Small intestine (tissue), 7 donors: Measurements from ENCODE around the gene SLC6A2. TPM values are rescaled to one million over a fixed set of nuclear protein-coding genes. Genes with fewer than 3 reads are reported as not detected.

Experiments
- DNase-seq, 2 donors: peaks; one replicate each; pipeline versions ENCODE4 v3.0.0 to v3.0.0-alpha.2; 2013
- FAIRE-seq: peaks from 2 replicates; lab custom pipeline; 2012; peaks lifted over from hg19 to GRCh38; lab: Jason Lieb, UNC
- H3K27ac ChIP-seq, 3 donors: one replicate each; pipeline ENCODE4 v1.5.1; 2013; ENCODE audit warnings: low read length in 2 of 3, mild to moderate bottlenecking in 2 of 3, control low read depth in 1 of 3, inconsistent platforms in 1 of 3, low read depth in 1 of 3, moderate library complexity in 1 of 3
- H3K27me3 ChIP-seq, 3 donors: one replicate each; pipeline ENCODE4 v1.6.1; 2013; ENCODE audit warnings: low read length in 3 of 3, inconsistent platforms in 1 of 3; ENCODE audit not compliant: control insufficient read depth in 3 of 3, insufficient read depth in 3 of 3
- H3K36me3 ChIP-seq, 3 donors: one replicate each; pipeline ENCODE4 v1.6.1; 2013; ENCODE audit warnings: low read length in 3 of 3, inconsistent platforms in 1 of 3, low read depth in 1 of 3, mild to moderate bottlenecking in 1 of 3, moderate library complexity in 1 of 3; ENCODE audit not compliant: control insufficient read depth in 3 of 3, insufficient read depth in 2 of 3
- H3K4me1 ChIP-seq, 3 donors: one replicate each; pipeline ENCODE4 v1.6.1; 2013; ENCODE audit warnings: low read length in 2 of 3, inconsistent platforms in 1 of 3, low read depth in 1 of 3, mild to moderate bottlenecking in 1 of 3, moderate library complexity in 1 of 3; ENCODE audit not compliant: control insufficient read depth in 3 of 3, insufficient read depth in 2 of 3
- H3K4me3 ChIP-seq, 3 donors: one replicate each; pipeline ENCODE4 v1.5.1; 2013; ENCODE audit warnings: low read length in 3 of 3, control low read depth in 1 of 3, inconsistent platforms in 1 of 3, low read depth in 1 of 3, mild to moderate bottlenecking in 1 of 3, moderate library complexity in 1 of 3
- H3K9me3 ChIP-seq, 2 donors: one replicate each; pipeline ENCODE4 v1.6.1; 2013; ENCODE audit warnings: low read depth in 1 of 2, low read length in 1 of 2; ENCODE audit not compliant: control insufficient read depth in 2 of 2, insufficient read depth in 1 of 2
- WGBS, 3 donors: extraction: QIAGEN DNeasy Blood & Tissue Kit; methylation state at CpG; one replicate each; pipeline ENCODE4 v1.1.7; 2013; 5-methylcytosine and 5-hydroxymethylcytosine counted together
- polyA plus RNA-seq, 4 donors: library from polyadenylated mRNA; stranded (reverse) in 3 of 4; unstranded in 1 of 4; fragments of 200-250 nt in 3 of 4; fragments of 120-200 nt in 1 of 4; gene quantifications; one replicate each; pipeline versions ENCODE4 v1.2.1 to v1.2.3, GENCODE V29; 2013
- donor health status: healthy with polysubstance abuse.
- donor health status: control.
- donor health status: control.
- donor health status: Bipolar disorder and iron deficiency.
- donor health status: healthy.

Gene SLC6A2
- polyA plus RNA-seq, 4 donors = 0.22 TPM; not detected in 3

DNA sequence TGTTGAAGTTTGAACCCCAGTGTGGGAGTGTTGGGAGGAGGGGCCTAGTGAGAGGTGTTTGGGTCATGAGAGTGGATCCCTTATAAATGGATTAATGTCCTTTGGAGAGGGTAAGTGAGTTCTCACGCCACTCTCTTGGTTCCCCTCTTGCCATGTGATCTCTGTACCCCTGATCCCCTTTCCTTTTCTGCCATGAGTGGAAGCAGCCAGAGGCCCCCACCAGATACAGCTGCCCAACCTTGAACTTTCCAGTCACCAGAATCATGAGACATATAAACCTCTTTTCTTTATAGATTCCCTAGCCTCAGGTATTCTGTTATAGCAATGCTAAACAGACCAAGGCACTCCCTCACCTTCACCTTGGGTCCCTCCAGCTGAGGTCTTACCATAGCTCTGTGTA is 7.4 kb downstream of the SLC6A2 start:
- no peak overlapping the region for H3K27ac ChIP-seq
- no peaks in the 10 kb centered on the region for H3K4me1 ChIP-seq
- no peak overlapping the region for H3K4me3 ChIP-seq
- FAIRE-seq (no peak), DNase-seq (no peak)
- H3K36me3 ChIP-seq = no peaks in the 10 kb centered on the region
- H3K9me3 ChIP-seq = no peaks in the 10 kb centered on the region
- WGBS, 3 donors = 73 to 82% (median 80%) methylated on average over 1 of the region's 1 CpG
- peaks cover 0 to 2% (median 0%) of the 10 kb centered on the region in 3 donors for H3K27me3 ChIP-seq

DNA sequence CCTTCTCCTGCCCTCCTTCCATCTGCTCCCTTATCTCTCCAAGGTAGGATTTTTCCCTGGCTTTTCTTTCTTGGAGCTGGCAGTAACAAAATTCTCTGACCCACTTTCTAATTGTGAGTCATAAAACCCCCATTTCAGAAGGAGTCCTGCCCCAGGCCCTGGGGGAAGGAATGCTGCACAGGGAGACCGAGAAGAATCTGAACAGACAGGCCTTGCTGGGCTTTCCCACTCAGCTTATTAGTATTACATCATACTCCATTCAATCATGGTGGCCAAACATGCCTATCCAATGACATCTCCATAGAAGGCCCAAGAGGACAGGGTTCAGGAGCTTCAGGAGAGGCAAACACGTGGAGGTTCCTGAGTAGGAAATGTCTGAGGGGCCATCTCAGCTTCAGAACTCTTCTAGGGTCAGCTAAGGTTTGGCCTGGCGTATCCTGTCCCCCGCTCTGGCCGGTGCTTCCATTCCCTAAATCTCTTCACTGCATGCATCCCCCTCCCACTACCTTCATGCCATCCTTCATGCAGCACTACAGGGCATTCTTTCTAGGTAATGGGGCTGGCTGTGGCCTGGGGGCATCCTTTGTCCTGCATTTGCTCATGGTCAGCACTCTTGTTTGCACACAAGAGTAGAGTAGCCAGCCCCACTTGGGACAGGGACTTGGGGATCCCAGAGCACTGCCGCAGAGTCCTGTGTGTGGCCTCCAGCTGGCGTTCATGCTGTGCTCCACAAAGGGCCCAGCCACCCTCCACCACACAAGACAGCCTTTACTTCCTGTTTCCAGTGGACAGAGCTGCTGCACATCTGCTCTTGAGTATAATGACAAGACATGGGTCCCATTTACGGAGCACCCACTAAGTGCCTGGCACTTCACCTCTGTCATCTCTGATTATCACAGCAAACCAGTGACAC is 8.2 kb downstream of the SLC6A2 start:
- no peaks in the 10 kb centered on the region for H3K36me3 ChIP-seq
- H3K27me3 ChIP-seq = no peaks in the 10 kb centered on the region
- DNase-seq (no peak), FAIRE-seq (no peak)
- 78 to 81% (median 79%) methylated on average over 8 of the region's 8 CpGs for WGBS, 3 donors
- H3K4me3 ChIP-seq = no peak overlapping the region
- no peaks in the 10 kb centered on the region for H3K9me3 ChIP-seq
- H3K27ac ChIP-seq = no peak overlapping the region
- no peaks in the 10 kb centered on the region for H3K4me1 ChIP-seq

DNA sequence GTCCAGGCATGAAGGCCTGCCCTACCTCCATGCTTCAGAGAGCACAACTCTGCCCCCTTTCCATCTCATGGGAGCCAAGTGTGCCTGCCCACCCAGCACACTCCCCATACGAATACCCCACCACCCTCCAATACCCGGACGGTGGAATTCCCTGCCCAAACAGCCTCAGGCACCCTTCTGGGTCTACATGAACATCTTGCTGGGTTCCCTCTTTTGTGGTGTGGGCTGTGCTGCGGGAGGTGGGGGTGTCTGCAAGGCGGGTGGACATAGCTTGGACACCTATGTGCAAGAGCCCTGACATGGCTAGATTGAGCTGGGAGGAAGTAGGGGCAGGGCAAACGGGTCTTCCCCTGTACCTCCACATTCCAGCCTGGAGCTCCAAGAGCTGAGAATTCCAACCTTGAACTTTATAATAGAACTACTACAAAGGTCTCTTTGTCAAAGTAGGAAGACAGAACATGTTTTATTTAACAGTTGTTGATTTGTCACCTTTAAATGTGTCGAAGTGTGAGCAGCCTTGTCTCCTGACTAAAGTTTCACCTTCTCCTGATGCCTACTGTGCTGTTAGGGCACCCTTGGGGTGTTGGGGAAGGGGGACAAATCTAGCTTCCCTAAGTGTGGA is 9.1 kb downstream of the SLC6A2 start:
- FAIRE-seq = no peak
- H3K4me1 ChIP-seq = no peaks in the 10 kb centered on the region
- DNase-seq = no peak
- H3K9me3 ChIP-seq = no peaks in the 10 kb centered on the region
- H3K4me3 ChIP-seq = no peak overlapping the region
- H3K27ac ChIP-seq = no peak overlapping the region
- 64 to 78% (median 70%) methylated on average over 7 of the region's 7 CpGs for WGBS, 3 donors
- no peaks in the 10 kb centered on the region for H3K36me3 ChIP-seq
- no peaks in the 10 kb centered on the region for H3K27me3 ChIP-seq

DNA sequence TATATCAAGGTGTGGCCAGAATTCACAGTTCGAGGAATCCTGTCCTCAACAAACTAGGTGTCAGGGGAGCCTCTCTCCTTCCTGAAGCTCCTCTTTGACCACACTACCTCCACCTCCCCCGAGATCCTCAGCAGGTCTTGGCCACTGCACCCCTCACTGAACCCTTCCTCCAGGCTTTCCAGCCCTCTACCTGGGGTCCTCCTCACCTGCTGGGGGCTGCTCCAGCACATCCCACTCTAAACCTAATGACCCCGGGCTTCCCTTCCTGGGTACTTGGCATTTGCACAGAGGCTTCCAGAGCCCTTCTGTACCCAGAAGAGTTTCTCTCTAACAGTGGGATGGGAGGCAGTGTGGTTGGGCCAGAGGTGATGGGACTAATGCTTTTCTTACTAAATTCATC is 9.7 kb downstream of the SLC6A2 start:
- WGBS, 3 donors = 57 to 86% (median 76%) methylated on average over 3 of the region's 3 CpGs

DNA sequence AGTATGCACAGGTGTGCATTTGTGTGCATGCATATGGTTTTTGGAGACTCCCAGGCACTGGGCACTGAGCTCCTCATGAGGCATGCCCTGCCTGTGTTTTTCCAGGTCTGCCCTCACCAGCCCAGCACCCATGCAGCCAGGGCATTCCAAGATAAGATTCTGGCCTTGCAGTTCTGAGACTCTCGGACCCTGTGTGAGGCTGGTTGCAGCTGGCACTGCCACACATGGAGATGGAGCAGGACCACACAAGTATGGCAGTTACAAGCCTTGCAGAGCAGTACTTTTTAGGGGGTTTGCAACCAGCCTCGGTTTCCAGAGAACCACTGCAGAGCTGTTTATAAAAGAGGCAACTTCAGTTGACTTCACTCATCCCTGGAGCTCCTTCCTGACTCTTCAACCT is 10.2 kb downstream of the SLC6A2 start:
- DNase-seq (no peak), FAIRE-seq (no peak)
- WGBS, 3 donors = 54 to 76% (median 62%) methylated on average over 2 of the region's 2 CpGs
- Histone ChIP-seq H3K27ac (no peak overlapping the region), H3K4me3 (no peak overlapping the region), H3K27me3 (no peaks in the 10 kb centered on the region), H3K9me3 (no peaks in the 10 kb centered on the region), H3K4me1 (no peaks in the 10 kb centered on the region), H3K36me3 (no peaks in the 10 kb centered on the region)

More for the DNA sequence above, 9.7 kb downstream of the SLC6A2 start:
- no peaks in the 10 kb centered on the region for H3K4me1 ChIP-seq
- H3K27me3 ChIP-seq = no peaks in the 10 kb centered on the region
- H3K36me3 ChIP-seq = no peaks in the 10 kb centered on the region
- FAIRE-seq (no peak), DNase-seq (no peak)
- no peak overlapping the region for H3K4me3 ChIP-seq
- H3K27ac ChIP-seq = no peak overlapping the region
- no peaks in the 10 kb centered on the region for H3K9me3 ChIP-seq

DNA sequence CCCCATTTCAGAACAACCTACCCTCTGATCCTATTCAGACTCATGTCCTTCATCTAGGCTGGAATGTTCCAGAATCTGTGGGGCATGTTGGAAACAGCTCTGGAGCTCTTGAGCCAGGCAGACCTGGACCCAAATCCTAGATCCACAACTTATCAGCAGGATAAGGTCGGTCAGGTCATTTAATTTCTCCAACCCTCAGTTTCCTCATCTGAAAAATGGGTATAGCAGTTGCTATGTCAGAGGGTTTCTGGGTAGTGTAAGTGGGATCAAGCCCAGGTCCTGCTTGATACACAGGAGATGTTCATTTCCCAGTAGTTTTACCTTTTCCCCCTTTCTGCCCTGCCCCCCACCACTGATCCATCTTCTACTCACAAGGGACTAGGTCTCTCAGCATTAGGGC is 12.0 kb downstream of the SLC6A2 start:
- Histone ChIP-seq H3K27ac (no peak overlapping the region), H3K27me3 (no peaks in the 10 kb centered on the region), H3K4me1 (no peaks in the 10 kb centered on the region), H3K36me3 (no peaks in the 10 kb centered on the region), H3K9me3 (no peaks in the 10 kb centered on the region), H3K4me3 (no peak overlapping the region)
- WGBS, 3 donors = 46 to 69% (median 67%) methylated on average over 1 of the region's 1 CpG
- no peak for DNase-seq
- no peak for FAIRE-seq

DNA sequence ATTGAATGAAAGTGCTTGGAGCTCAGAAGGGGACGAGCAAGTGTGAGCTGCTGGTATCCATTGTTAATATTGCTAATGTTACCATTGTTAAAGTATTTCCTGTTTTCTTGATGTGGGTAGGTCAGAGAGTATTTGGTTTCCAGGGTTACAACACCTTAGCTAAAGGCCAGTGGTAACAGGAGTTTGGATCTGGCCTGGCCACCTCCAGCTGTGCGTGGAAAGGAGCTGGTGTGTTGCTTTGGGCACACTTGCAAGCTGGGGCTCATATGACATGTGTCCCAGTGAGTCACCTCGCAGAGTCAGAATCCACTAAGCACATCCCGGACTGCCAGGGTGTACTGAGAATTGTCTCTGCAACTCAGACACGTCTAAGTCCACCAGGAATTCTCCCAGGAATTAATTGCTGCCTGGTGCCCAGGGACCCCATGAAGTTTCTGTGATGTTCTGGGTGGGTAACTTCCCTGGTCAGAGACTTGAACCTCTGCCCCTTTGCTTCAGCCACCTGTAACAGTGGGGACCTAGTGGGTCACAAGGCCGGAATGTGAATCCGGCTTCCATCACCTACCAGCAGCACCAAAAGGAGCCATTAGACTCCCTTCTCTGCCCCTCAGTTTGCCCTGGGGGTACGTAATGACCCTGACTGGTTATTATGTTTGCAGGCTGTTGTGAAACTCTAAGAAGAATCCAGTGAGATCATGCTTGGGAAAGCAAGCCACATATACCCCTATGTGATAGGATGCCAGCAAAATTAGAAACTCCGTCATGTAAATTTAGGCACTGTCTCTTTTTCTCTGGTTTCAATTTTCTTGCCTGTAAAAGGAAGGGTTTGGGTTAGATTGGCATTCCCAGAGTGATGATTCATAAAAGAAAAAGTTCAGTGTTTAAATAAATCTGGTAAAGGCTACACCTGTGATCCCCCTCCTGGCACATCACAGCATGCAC is 12.8 kb downstream of the SLC6A2 start:
- 53 to 67% (median 57%) methylated on average over 9 of the region's 9 CpGs for WGBS, 3 donors
- no peak for FAIRE-seq

More for the DNA sequence above, 12.8 kb downstream of the SLC6A2 start:
- Histone ChIP-seq H3K27ac (no peak overlapping the region), H3K27me3 (no peaks in the 10 kb centered on the region), H3K9me3 (no peaks in the 10 kb centered on the region), H3K4me3 (no peak overlapping the region), H3K36me3 (no peaks in the 10 kb centered on the region), H3K4me1 (no peaks in the 10 kb centered on the region)
- DNase-seq = no peak
